Measurements from ENCODE around the gene MARK4. TPM values are rescaled to one million over a fixed set of nuclear protein-coding genes. Genes with fewer than 3 reads are reported as not detected.

MARK4 gene
- total RNA-seq, 1 donor from 2014 or later, result 47.3 TPM

DNA sequence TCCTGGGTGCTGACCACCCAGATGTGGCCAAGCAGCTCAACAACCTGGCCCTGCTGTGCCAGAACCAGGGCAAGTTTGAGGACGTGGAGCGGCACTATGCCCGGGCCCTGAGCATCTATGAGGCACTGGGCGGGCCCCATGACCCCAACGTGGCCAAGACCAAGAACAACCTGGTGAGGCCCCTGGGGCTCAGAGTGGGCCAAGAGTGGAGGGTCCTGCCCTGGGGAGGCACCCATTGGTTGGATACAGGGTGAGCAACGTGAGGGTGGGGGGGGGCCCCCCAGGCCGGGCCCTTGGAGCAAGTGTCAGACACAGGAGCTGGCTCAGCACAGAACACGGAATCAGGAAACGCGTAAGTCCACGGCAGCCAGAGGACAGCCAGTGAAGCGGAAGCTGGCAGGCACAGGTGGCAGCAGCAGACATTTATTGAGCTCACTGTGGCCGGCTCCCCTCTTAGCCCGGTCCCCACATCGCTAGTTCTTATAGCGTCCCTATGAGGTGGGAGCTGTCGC, 98.4 kb downstream of the MARK4 start:
- DNase-seq (ENCODE audit: extremely low spot score, unreplicated experiment), result no peak
- peaks cover 9% of the 10 kb centered on the region for H3K27me3 Mint-ChIP-seq
- TF ChIP-seq CTCF (conservative IDR thresholded peaks at IDR 0.05), result no peak
- peaks cover 7% of the 10 kb centered on the region for H3K36me3 Mint-ChIP-seq
- no peak overlapping the region for H3K4me3 Mint-ChIP-seq
- H3K4me1 Mint-ChIP-seq (ENCODE audit: unreplicated experiment), result no peaks in the 10 kb centered on the region
- no peaks in the 10 kb centered on the region for H3K9me3 Mint-ChIP-seq
- H3K27ac Mint-ChIP-seq, result no peak overlapping the region

- DNase-seq (ENCODE audit: extremely low spot score, unreplicated experiment), result no peak
- Mint-ChIP-seq H3K27me3 (peaks cover 4% of the 10 kb centered on the region), H3K9me3 (no peaks in the 10 kb centered on the region), H3K27ac (no peak overlapping the region), H3K4me1 (ENCODE audit: unreplicated experiment) (no peaks in the 10 kb centered on the region), H3K4me3 (no peak overlapping the region), H3K36me3 (peaks cover 7% of the 10 kb centered on the region)
- TF ChIP-seq CTCF (conservative IDR thresholded peaks at IDR 0.05), result no peak
Measured at GRCh38 chr19:45350477-45351058, 99.5 kb downstream of the MARK4 start.

- no peak for TF ChIP-seq CTCF (conservative IDR thresholded peaks at IDR 0.05)
- no peaks in the 10 kb centered on the region for H3K27me3 Mint-ChIP-seq
- peaks cover 7% of the 10 kb centered on the region for H3K36me3 Mint-ChIP-seq
- no peaks in the 10 kb centered on the region for H3K9me3 Mint-ChIP-seq
- no peak for DNase-seq (ENCODE audit: extremely low spot score, unreplicated experiment)
- H3K27ac Mint-ChIP-seq, result no peak overlapping the region
- H3K4me1 Mint-ChIP-seq (ENCODE audit: unreplicated experiment), result no peaks in the 10 kb centered on the region
- no peak overlapping the region for H3K4me3 Mint-ChIP-seq
Measured at GRCh38 chr19:45351401-45351952, 100.4 kb downstream of the MARK4 start.

DNA sequence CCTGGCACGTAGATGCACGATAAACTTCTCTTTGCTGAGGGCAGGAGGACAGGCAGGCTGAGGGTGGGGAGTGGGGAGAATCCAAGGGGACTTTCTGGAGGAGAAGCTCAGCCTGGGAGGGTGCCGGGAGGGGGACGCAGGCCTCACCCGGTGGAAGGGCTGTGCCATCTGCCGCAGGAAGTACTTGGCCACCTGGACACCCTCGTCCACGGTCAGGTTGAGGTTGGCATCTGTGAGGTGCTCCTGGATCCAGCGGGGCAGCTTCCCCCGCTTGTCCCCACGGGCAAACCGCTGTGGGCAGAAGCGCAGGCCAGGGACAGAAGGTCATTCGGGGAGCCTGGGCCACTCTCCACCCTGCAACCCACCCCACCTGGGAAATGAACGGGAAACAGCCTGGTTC, 101.0 kb downstream of the MARK4 start:
- H3K9me3 Mint-ChIP-seq, result no peaks in the 10 kb centered on the region
- no peaks in the 10 kb centered on the region for H3K4me1 Mint-ChIP-seq (ENCODE audit: unreplicated experiment)
- DNase-seq (ENCODE audit: extremely low spot score, unreplicated experiment), result no peak
- H3K27me3 Mint-ChIP-seq, result no peaks in the 10 kb centered on the region
- no peak for TF ChIP-seq CTCF (conservative IDR thresholded peaks at IDR 0.05)
- H3K36me3 Mint-ChIP-seq, result peaks cover 7% of the 10 kb centered on the region
- H3K27ac Mint-ChIP-seq, result no peak overlapping the region
- H3K4me3 Mint-ChIP-seq, result no peak overlapping the region

DNA sequence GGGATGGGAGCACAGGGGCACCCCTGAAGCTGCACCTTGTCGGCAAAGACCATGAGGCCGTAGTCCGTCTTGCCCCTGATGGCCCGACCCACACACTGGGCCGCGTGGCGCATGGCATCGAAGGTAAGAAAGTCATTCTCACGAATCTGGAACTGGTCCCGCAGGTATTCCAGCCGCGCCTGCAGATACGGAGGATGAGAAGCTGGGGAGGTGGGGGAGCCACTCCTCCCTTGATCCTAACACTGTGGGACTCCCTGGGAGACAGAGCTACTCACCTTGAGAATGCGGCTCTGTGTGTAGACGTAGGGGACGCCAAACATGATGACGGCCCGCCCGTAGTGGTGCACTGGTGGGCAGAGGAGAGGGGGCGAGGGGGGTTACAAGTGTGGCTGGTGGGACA, 101.4 kb downstream of the MARK4 start:
- H3K27ac Mint-ChIP-seq, result no peak overlapping the region

More for the DNA sequence above, 101.4 kb downstream of the MARK4 start:
- no peak for TF ChIP-seq CTCF (conservative IDR thresholded peaks at IDR 0.05)
- no peak for DNase-seq (ENCODE audit: extremely low spot score, unreplicated experiment)
- Mint-ChIP-seq H3K4me3 (no peak overlapping the region), H3K36me3 (peaks cover 7% of the 10 kb centered on the region), H3K27me3 (no peaks in the 10 kb centered on the region), H3K9me3 (no peaks in the 10 kb centered on the region), H3K4me1 (ENCODE audit: unreplicated experiment) (no peaks in the 10 kb centered on the region)

All from type B pancreatic cell (in vitro differentiated cells).